ENCODE measurements around the gene ASZ1.
"Not testable (repeated sequence)": the region's sequence is repeated elsewhere in the genome, so short reads cannot be mapped to it uniquely, and the experiment has no call there.

Gene ASZ1, protein sequence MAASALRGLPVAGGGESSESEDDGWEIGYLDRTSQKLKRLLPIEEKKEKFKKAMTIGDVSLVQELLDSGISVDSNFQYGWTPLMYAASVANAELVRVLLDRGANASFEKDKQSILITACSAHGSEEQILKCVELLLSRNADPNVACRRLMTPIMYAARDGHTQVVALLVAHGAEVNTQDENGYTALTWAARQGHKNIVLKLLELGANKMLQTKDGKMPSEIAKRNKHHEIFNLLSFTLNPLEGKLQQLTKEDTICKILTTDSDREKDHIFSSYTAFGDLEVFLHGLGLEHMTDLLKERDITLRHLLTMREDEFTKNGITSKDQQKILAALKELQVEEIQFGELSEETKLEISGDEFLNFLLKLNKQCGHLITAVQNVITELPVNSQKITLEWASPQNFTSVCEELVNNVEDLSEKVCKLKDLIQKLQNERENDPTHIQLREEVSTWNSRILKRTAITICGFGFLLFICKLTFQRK

DNA sequence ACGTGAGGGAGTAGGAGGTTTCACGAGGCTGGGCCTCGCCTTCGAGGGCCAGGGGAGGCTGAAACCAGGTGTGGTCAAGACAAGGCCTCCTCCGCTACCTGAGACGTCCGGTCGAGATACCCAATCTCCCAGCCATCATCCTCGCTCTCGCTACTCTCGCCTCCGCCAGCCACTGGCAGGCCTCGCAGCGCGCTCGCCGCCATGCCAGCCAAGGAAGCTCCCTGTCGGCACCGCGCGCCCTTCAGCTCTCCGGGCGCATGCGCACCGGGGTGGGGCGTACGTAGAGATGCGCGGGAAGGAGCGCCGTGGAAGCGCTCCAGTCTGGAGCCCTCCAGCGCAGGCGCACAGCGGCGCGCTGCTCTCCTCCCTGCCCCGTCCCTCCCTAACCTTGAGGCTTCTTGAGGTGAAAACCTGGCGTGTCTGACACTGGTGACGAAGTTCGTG lies at the start of gene ASZ1:
TSS of gene ASZ1 (minus strand) at position 236 of the 444 bp plus-strand sequence. CDS start at position 203, 33 bp downstream.
- no peak within 1 kb of the TSS for H3K27ac ChIP-seq
- no peak for DNase-seq (ENCODE audit: low read depth, low spot score)

DNA sequence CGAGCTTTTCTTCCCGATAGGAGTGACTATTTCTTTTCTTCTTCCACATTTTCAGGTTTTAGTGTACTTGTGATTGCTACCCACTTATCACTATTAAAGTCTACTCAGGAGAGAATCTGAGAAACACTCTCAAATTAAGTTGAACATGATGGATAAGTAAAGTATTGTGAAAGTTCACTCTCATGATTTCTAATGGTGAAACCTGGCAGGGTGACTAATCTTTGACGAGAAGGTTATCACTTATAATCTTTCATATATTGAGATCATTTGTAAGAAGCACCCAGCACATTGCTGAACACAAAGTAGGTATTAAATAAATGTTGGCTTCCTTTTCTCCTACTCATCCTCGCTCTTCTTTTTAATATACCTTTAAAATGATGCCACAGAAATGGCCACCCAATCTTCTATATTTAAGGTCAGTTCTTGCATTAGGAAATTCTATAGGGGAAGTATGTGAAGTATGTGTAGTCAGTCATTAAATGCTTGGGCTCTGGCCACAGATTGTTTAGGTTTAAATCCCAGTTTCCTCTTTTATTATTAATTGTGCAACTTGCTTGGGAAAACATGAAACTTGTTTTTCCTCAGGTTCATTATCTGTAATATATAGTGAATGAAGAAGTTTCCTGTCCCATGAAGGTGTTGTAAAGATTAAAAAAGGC lies 49.4 kb upstream of the ASZ1 start:
- no peak overlapping the region for H3K27ac ChIP-seq
- no peak for DNase-seq (ENCODE audit: low read depth, low spot score)

DNA sequence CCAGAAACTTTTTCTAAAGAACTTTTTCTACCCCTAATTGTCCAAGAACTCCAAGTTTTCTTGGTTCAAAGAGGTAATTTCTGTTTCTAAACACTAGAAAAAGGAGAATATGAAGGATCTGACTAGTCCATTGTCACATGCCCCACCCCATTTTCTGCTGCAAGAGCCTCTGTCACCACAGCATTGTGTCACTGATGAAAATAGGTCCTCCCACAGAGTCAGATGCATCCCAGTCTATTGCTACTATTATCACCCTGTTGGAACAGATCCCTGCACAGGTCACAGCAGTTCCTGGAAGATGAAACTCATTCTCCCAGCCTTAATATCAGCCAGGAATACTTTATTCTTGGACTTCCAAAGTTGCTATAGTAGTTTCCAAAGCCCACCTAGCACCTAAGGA lies 45.0 kb upstream of the ASZ1 start:
- no peak for DNase-seq (ENCODE audit: low read depth, low spot score)

DNA sequence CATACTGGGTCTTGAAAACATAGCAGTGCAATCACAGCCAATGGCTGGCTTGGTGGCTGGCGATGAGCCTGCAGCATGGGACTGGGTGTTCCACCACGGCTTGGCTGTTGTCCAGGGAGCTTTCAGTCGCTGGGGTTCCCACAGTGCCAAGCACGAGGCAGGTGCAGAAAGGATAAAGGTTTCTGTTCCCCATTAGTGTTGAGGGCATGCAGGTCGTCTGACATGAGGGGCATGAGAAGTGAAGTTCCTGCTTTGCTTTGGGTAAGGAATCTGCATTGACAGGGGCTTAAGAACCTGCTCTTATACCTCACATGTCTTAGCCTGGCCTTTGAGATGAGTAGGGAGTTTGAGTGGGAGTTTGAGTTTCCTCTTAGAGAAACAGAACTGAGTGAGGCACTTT lies 43.5 kb upstream of the ASZ1 start:
- DNase-seq (ENCODE audit: low read depth, low spot score) = no peak
- H3K27ac ChIP-seq = no peak overlapping the region

More for the DNA sequence above, 45.0 kb upstream of the ASZ1 start:
- no peak overlapping the region for H3K27ac ChIP-seq

DNA sequence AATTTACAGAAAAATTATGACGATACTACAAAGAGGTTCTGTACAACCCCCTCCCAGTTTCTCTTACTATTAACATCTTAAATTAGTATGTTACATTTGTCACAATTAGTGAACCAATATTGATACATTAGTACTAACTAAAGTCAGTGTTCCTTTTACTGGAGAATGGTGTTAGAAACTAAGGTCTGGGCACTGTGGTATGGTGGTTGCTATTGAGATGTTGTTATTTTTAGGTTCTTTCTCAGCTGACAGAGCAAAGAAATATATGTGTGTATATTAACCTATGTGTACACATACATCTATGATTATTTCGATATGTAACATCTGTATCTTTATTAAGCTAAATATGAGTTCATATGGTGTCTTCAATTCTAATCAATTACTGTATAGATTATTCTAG lies 40.9 kb upstream of the ASZ1 start:
- H3K27ac ChIP-seq = no peak overlapping the region
- no peak for DNase-seq (ENCODE audit: low read depth, low spot score)

DNA sequence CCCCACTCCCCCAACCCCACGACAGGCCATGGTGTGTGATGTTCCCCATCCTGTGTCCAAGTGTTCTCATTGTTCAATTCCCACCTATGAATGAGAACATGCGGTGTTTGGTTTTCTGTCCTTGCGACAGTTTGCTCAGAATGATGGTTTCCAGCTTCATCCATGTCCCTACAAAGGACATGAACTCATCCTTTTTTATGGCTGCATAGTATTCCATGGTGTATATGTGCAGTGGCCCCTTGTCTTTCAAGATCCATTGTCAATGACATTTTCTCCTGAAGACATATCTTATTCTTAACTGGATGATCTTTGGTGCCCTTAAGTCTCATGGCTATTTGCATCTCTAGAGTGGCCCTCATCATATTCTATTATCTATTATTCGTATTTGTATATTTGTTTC lies 33.5 kb upstream of the ASZ1 start:
- not testable (repeated sequence) for H3K27ac ChIP-seq

DNA sequence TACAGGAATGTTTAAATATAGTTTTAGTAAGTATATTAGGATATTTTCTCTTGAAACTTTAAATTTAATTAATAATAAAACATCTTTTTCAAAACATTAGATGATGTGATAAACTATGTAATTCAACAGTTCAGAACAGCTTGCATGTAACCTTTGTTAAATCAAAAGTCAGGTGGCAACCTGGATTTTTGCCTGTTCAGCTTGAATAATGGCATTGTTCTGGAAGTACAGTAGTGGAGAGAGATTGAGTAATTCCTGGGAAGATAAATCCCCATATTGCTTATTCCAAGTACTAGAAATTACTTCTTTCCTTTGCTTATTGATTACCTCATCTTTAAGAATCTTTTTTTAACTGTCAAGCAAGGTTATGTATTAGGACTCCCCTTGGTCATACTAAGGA lies 32.4 kb upstream of the ASZ1 start:
- no peak overlapping the region for H3K27ac ChIP-seq
- DNase-seq (ENCODE audit: low read depth, low spot score) = no peak

More for the DNA sequence above, 33.5 kb upstream of the ASZ1 start:
- DNase-seq (ENCODE audit: low read depth, low spot score) = not testable (repeated sequence)

DNA sequence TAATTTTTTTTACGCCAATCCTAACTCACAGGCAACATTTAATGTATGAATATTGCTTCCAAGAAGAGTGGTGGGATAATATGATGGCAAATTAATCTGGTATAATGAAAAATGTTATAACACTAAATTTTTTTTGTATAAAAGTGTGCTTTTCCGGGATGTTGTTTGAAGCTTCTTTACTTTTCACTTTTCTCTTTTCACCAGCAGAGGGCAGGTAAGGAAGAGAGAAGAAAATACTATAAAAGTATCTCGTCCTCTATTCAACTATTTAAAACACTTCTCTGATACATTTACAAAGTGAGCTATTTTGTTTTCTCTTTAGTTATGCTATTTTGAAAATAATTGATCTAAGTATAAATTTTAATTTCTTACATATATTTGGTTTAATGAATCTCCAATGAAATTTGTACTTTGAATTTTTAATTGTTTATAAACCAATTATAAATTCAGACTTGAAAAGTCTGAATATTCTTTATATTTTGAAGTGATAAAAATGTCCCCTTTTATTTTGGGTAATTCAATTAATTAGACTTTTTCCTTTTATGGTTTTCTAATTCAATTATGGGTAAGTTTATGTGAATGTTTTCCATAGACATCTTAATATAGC lies 31.8 kb upstream of the ASZ1 start:
- DNase-seq (ENCODE audit: low read depth, low spot score) = no peak
- no peak overlapping the region for H3K27ac ChIP-seq

DNA sequence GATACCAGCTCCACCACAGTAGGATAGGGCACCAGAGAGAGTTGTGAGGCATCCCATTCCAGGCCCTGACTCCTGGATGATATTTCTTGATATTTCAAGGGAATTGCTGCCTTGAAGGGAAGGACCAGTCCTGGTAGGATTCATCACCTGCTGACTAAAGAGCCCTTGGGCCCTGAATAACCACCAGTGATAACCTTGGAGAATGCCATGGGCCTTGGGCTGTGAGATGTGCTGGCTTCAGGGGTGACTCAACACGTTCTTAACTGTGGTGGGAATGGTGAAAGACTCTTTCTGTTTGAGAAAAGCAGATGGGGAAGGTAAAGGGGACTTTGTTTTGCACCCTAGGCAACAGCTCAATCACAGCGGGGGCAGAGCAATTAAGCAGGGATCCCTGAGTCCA lies 21.4 kb upstream of the ASZ1 start:
- no peak overlapping the region for H3K27ac ChIP-seq
- no peak for DNase-seq (ENCODE audit: low read depth, low spot score)

DNA sequence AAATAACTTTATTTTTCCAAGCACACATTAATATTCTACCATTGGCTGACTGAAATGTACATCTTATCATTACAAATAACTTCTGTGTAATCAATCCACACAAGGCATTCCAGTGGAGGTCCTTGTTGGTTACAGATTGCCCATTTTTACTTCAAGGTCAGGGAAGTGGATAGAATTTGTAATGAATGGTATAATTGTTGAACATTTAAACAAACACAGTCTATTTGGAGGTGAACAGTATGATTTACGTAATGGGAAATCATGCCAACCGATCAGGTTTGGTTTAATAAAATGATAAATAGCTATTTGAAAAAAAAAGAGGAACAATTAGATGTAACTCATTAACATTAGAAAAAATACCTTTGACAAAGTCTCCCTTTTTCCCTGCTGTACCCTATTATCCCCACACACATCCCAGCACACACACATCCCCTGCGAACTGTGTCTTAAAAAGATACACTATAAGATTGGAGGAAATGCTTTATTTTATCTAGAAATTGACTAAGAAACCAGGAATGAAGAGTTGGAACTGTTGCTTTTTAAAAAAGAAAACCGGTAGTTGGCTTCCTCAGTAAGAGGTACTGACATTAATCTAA lies 19.0 kb upstream of the ASZ1 start:
- no peak overlapping the region for H3K27ac ChIP-seq
- DNase-seq (ENCODE audit: low read depth, low spot score) = no peak

DNA sequence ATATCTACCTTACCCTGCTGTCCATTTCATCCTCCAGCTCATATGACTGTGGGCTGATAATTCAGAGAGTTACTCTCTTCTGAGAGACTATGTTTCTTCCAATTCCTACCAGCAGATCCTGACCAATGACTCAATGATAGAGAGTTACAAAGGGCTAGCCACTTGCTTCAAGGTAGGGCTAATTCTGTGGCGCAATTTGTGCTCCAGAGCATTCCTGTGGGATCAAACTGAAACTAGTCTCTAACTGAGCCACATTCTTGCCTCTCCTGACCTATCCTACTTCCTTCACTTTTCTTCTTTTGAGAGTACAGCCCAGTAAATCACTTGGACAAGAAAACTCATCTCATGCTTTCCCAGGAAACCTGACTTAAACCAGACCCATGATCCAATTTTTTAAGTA lies 17.9 kb upstream of the ASZ1 start:
- DNase-seq (ENCODE audit: low read depth, low spot score) = peak; percentile 73
- H3K27ac ChIP-seq = peak overlapping the region; percentile 19

DNA sequence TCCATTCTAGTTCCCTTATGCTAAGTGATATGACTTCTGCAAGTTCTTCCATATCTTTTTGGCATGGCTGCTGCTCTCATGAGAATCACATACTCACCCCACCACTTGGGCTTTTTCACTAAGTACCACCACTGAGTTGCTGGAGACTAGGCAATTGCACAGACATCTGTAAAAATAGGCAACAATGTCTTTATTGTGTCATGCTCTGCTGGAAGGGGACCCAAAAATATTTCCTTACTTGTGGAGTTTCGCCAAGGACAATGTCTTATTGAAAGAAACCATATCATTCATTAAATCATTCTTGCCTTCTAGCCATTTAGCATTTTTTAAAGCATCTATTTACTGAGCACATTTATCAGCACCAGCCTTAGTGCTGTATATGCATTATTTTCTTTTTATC lies 17.4 kb upstream of the ASZ1 start:
- H3K27ac ChIP-seq = peak overlapping the region; percentile 19
- DNase-seq (ENCODE audit: low read depth, low spot score) = no peak

DNA sequence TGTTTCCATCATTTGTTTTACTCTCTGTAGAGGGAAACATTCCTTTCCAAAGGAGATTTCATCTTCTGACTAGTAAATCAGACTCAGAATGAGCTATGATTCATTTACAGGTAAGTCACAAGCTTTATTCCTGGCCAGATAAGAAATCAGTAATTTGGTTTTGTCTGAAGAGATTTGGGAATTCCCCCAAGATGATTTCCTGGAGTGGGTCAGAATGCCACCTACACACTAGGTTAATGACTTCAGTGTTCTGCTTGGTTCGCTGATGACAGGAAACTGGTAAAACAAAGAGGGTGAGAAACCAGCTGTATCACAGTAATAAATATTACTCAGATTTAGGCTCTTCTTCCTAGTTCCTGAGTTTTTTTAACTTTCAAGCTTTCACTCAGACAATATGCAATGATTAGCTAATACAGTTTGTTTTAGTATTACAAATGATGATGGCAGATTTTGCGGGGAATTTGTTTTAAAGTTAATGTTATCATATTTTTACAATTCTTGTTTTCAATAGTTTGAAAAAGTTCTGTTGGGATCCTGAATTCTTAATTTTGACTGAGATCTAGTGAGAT lies 8.3 kb upstream of the ASZ1 start:
- DNase-seq (ENCODE audit: low read depth, low spot score) = peak; percentile 95
- peak overlapping the region; percentile 43 for H3K27ac ChIP-seq

DNA sequence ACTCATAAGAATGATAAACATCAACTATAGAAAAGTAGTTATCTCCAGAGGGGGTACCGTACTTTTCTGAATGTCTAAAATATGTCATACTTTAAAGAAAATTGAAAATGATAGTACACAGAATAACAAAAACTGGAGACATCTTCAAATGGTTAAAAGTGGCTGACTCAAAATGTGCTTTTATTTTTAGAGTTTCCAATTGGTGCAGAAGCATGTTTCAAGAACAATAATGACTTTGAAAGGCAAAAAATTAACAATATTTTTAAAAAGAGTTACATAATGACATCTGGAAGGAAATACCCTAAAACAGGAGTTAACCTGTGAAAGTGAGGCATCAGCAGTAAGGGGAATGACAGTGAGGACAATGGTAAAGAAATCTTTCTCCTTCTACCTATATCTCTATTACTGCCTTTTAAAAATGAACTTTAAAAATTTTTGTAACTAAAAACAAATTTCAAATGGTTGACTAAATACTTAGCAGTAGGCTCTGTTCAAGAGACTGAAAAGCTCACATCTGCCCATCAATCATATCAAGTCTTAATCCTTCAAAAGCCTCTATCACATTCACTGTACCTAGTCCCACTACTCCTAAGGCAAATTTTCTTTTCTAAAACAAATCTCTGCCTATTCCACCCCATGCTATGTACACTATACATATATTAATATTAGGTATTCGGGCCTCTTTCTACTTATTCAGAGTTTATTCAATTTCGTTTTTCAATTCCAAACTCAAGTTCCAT lies 3.0 kb downstream of the ASZ1 start:
- H3K27ac ChIP-seq = no peak overlapping the region
- no peak for DNase-seq (ENCODE audit: low read depth, low spot score)

DNA sequence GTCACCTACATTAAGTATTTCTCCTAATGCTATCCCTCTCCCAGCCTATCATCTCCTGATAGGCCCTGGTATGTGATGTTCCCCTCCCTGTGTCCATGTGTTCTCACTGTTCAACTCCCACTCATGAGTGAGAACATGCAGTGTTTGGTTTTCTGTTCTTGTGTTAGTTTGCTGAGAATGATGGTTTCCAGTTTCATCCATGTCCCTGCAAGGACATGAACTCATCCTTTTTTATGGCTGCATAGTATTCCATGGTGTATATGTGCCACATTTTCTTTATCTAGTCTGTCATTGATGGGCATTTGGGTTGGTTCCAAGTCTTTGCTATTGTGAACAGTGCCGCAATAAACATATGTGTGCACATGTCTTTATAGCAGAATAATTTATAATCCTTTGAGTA lies 12.7 kb downstream of the ASZ1 start:
- H3K27ac ChIP-seq; DNase-seq (ENCODE audit: low read depth, low spot score): not testable (repeated sequence)

DNA sequence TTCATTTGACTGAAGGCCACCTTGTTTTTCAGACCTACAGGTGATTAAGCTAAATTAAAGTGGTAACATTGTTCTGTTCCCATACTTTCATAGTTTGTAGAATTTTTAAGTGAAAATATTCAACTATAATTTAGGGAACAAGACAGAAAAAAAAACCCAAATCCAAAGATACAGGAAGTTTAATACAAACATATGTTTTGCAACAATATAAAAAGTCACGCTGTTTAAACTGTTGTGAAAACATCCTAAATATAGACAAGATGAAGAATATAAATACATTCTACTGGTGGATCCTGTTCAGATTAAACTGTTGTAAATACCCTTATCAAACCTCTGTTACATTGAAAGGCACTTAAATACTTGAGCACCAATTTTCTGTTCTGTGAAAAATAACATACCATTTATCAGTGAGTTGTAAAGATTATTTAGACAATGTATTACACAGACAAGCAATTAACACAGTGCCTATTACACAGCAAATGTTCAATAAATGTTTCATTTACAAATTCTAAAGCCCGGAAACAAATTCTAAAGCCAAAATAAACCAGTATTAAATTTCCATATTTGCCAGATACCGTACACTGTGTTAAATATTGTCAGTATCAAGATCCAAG lies 14.2 kb downstream of the ASZ1 start:
- no peak overlapping the region for H3K27ac ChIP-seq
- no peak for DNase-seq (ENCODE audit: low read depth, low spot score)

DNA sequence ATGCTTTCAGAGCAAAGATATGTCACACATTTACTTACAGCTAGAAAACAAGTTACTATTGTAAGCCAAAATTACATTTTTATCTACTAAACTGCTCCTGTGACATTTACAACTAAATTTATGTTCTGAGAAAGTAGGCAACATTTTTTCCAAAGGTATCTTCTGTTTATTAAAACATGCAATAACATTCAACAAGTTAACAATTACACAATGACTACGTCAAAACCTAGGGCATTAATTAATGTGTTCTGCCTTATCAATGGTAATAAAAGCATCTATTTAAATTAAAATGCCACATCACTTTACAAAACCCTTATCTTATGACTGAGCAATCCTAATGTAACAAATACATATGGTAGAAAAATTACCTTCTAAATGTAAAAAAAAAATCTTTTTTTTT lies 14.9 kb downstream of the ASZ1 start:
- DNase-seq (ENCODE audit: low read depth, low spot score) = no peak
- no peak overlapping the region for H3K27ac ChIP-seq

DNA sequence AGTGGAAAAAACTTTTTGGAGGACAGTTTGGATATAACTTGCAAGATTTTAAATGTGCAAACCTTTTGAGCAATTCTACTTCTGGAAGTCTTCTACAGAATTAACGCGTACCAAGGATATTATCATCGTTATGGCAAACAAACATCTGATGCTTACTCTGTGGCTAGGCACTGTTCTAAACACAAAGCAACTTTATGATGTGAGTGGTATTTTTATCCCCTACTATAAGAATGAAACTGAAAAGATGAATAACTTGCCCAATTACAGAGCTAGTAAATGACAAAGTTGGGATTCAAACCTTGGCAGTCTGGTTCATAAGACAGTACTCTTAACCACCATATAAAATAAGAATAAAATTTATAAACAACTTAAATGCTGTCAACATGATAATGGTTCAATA lies 15.8 kb downstream of the ASZ1 start:
- DNase-seq (ENCODE audit: low read depth, low spot score) = no peak
- H3K27ac ChIP-seq = no peak overlapping the region

DNA sequence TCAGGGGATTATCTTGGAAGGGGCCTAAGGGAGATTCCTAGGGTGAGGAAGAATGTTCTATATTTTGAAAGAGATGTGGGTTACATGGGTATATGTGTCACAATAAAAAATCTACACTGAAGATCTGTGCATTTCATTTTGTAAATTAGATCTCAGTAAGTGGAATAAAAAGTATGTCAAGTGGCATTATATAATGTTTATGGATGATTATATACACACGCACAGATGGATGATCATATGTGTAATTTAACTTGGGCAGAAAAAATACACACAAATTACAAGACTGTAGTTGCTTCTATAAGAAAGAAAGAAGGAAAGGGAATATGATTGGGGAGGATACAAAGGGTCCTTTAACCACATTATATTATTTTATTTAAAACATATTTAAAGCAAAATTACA lies 18.5 kb downstream of the ASZ1 start:
- DNase-seq (ENCODE audit: low read depth, low spot score) = no peak
- H3K27ac ChIP-seq = no peak overlapping the region
